ELR (cell line): ENCODE data around the gene PMEPA1.

ENCODE experiments used
- DNase-seq: peaks from one replicate; pipeline ENCODE4 v3.0.0-alpha.2; 2015; ENCODE audit warnings: low read depth

Gene PMEPA1

GRCh38 chr20:57693002-57693582 lies 16.7 kb downstream of the PMEPA1 start:
- no peak for DNase-seq

GRCh38 chr20:57692393-57692792 lies 17.4 kb downstream of the PMEPA1 start:
- no peak for DNase-seq

GRCh38 chr20:57691699-57692098 lies 18.1 kb downstream of the PMEPA1 start:
- DNase-seq: no peak

GRCh38 chr20:57690525-57690924 lies 19.3 kb downstream of the PMEPA1 start:
- no peak for DNase-seq

- no peak for DNase-seq
Measured at GRCh38 chr20:57689745-57690481, 19.9 kb downstream of the PMEPA1 start.

GRCh38 chr20:57688864-57689263 lies 21.0 kb downstream of the PMEPA1 start:
- no peak for DNase-seq

GRCh38 chr20:57688295-57688694 lies 21.5 kb downstream of the PMEPA1 start:
- DNase-seq: no peak

GRCh38 chr20:57686931-57687652 lies 22.7 kb downstream of the PMEPA1 start:
- DNase-seq: no peak

- no peak for DNase-seq
Measured at GRCh38 chr20:57685146-57685758, 24.6 kb downstream of the PMEPA1 start.

- DNase-seq: no peak
Measured at GRCh38 chr20:57684808-57685140, 25.0 kb downstream of the PMEPA1 start.

GRCh38 chr20:57683881-57684807 lies 25.7 kb downstream of the PMEPA1 start:
- no peak for DNase-seq

- DNase-seq: no peak
Measured at GRCh38 chr20:57683287-57683686, 26.5 kb downstream of the PMEPA1 start.

GRCh38 chr20:57682184-57683101 lies 27.4 kb downstream of the PMEPA1 start:
- no peak for DNase-seq

- DNase-seq: no peak
Measured at GRCh38 chr20:57680934-57681914, 28.6 kb downstream of the PMEPA1 start.

GRCh38 chr20:57680131-57680716 lies 29.6 kb downstream of the PMEPA1 start:
- DNase-seq: no peak

GRCh38 chr20:57679113-57679512 lies 30.7 kb downstream of the PMEPA1 start:
- DNase-seq: no peak

GRCh38 chr20:57678340-57678739 lies 31.5 kb downstream of the PMEPA1 start:
- DNase-seq: no peak

GRCh38 chr20:57677584-57677982 lies 32.2 kb downstream of the PMEPA1 start:
- no peak for DNase-seq
